HL-60 (cell line): Measurements from ENCODE around the gene FAM81B.

Experiments
- DNase-seq, 2 experiments: peaks; one replicate each; pipeline ENCODE4 v3.0.0-alpha.2; 2010 to 2020; ENCODE audit warnings: low read depth in 1 of 2, low spot score in 1 of 2
- H3K27ac ChIP-seq: fragments of 250-450 bp; sonication (Bioruptor Pico); replicated peaks from 2 replicates; pipeline ENCODE4 v1.5.1; 2020; ENCODE audit warnings: mild to moderate bottlenecking, moderate library complexity
- H3K27me3 ChIP-seq: fragments of 250-450 bp; sonication (Bioruptor Pico); 2 replicates; pipeline ENCODE4 v1.5.1; 2021; ENCODE audit warnings: mild to moderate bottlenecking, moderate library complexity; ENCODE audit not compliant: insufficient read depth, poor library complexity, severe bottlenecking
- H3K4me3 ChIP-seq: replicated peaks from 2 replicates; pipeline ENCODE4 v1.5.1; 2011; ENCODE audit warnings: mild to moderate bottlenecking, control low read depth, low read length; ENCODE audit not compliant: insufficient read depth
- CTCF ChIP-seq: IDR thresholded peaks from one replicate; pipeline ENCODE4 v1.5.1; 2011; ENCODE audit warnings: low read length, control low read depth, inconsistent platforms; ENCODE audit not compliant: insufficient read depth
- GABPA ChIP-seq: IDR thresholded peaks from 2 replicates; pipeline ENCODE4 v1.6.1; 2012; ENCODE audit warnings: low read depth
- POLR2AphosphoS5 ChIP-seq: IDR thresholded peaks from 2 replicates; pipeline ENCODE4 v1.6.1; 2012; ENCODE audit warnings: low read depth
- SPI1 ChIP-seq: IDR thresholded peaks from 2 replicates; pipeline ENCODE4 v1.6.1; 2012; ENCODE audit warnings: low read depth, mild to moderate bottlenecking, borderline replicate concordance
- TF ChIP-seq, protein P1 (sequence below): IDR thresholded peaks from 2 replicates; pipeline ENCODE4 v1.6.1; 2012; ENCODE audit warnings: low read depth; ENCODE audit not compliant: insufficient replicate concordance

FAM81B gene

DNA sequence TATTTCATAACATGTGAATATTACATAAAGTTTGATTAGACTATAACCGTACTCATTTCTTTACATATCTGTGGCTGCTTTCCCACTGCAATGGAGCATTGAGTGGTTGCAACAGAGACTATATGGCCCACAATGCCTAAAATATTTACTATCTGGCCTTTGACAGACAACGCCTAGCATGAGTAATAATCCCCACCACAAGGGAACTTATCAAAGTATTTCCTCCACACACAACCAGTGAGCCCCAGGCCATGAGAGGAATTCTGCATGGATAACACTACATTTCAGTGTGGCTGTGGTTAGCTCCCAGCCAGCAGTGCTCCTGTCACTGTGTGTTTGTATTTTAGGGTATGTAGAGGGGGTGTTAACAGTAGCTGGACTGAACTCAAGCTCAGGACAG lies 54.8 kb downstream of the FAM81B start:
- Histone ChIP-seq H3K4me3 (no peak overlapping the region), H3K27ac (no peak overlapping the region), H3K27me3 (no peaks in the 10 kb centered on the region)
- no peak for DNase-seq
- no peak for TF ChIP-seq POLR2AphosphoS5
- TF ChIP-seq SPI1, result no peak
- no peak for TF ChIP-seq GABPA
- TF ChIP-seq, protein P1, sequence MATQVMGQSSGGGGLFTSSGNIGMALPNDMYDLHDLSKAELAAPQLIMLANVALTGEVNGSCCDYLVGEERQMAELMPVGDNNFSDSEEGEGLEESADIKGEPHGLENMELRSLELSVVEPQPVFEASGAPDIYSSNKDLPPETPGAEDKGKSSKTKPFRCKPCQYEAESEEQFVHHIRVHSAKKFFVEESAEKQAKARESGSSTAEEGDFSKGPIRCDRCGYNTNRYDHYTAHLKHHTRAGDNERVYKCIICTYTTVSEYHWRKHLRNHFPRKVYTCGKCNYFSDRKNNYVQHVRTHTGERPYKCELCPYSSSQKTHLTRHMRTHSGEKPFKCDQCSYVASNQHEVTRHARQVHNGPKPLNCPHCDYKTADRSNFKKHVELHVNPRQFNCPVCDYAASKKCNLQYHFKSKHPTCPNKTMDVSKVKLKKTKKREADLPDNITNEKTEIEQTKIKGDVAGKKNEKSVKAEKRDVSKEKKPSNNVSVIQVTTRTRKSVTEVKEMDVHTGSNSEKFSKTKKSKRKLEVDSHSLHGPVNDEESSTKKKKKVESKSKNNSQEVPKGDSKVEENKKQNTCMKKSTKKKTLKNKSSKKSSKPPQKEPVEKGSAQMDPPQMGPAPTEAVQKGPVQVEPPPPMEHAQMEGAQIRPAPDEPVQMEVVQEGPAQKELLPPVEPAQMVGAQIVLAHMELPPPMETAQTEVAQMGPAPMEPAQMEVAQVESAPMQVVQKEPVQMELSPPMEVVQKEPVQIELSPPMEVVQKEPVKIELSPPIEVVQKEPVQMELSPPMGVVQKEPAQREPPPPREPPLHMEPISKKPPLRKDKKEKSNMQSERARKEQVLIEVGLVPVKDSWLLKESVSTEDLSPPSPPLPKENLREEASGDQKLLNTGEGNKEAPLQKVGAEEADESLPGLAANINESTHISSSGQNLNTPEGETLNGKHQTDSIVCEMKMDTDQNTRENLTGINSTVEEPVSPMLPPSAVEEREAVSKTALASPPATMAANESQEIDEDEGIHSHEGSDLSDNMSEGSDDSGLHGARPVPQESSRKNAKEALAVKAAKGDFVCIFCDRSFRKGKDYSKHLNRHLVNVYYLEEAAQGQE, result no peak
- no peak for TF ChIP-seq CTCF

DNA sequence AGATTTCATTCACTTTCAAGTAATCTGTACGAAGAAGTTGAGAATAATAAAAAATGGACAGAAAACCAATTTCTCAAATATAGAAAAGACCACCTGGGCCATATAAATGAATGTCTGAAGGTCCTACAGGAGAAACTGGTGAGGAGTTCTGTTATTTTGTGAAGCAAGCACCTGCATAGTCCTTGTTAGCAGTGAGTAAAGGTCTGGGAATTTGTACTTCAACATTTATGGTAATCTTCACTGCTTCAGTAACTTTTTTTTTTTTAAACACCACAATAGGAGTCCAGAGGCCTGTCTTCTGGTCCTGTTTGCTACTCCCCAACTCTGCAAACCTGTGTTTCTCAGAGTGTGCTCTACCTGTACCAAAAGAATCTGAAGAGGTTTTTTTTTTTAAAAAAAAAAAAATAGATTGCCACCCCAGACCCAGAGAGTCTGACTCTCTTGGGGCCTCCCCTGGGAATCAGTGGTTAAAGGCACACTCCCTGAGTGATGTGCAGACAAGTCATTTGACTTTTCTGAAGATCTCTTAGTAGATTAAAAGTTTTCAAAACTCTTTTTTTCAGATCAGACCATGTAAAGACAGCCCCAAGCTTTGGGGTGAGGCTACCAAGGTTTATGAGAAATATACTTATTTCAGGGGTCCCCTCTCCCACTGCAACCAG lies 55.5 kb downstream of the FAM81B start:
- no peaks in the 10 kb centered on the region for H3K27me3 ChIP-seq
- DNase-seq, result no peak
- TF ChIP-seq POLR2AphosphoS5 (no peak), CTCF (no peak), SPI1 (no peak), GABPA (no peak)
- TF ChIP-seq, protein P1, result no peak
- no peak overlapping the region for H3K27ac ChIP-seq
- H3K4me3 ChIP-seq, result no peak overlapping the region

DNA sequence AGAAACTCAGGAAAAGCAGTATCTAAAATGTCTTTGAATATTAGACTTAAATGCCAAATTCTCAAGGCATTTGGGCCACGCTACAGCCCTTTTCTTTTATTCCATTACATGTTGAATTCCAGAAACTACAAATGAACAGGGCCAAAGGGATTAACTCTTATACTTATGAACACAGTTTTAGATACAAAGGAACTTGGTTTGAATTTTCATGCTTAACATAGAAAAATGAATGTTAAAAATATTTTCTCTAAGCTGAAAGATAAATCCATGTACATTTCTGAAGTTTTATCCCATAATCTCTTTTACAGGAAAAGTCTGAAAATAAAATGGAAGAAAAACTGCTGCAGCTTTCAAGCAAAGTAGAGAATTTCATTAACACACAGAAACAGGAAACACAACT lies 56.8 kb downstream of the FAM81B start:
- Histone ChIP-seq H3K4me3 (no peak overlapping the region), H3K27ac (no peak overlapping the region), H3K27me3 (no peaks in the 10 kb centered on the region)
- no peak for TF ChIP-seq GABPA
- no peak for TF ChIP-seq POLR2AphosphoS5
- TF ChIP-seq, protein P1, result no peak
- TF ChIP-seq CTCF, result no peak
- TF ChIP-seq SPI1, result no peak
- no peak for DNase-seq
